Adipocyte (in vitro differentiated cells): Measurements from ENCODE around the gene SLC30A2.

Experiments used
- DNase-seq: peaks from one replicate; pipeline ENCODE4 v3.0.0-alpha.2; 2015; ENCODE audit warnings: low read depth
- H3K27me3 ChIP-seq: replicated peaks from 2 replicates; pipeline ENCODE4 v1.7.0; 2013; ENCODE audit warnings: mild to moderate bottlenecking, low read length, moderate library complexity; ENCODE audit not compliant: control insufficient read depth, insufficient read depth
- H3K36me3 ChIP-seq: 2 replicates; pipeline ENCODE4 v1.7.0; 2013; ENCODE audit warnings: low read length, mild to moderate bottlenecking, moderate library complexity; ENCODE audit not compliant: control insufficient read depth, insufficient read depth, severe bottlenecking
- H3K4me1 ChIP-seq: 2 replicates; pipeline ENCODE4 v1.7.0; 2013; ENCODE audit warnings: mild to moderate bottlenecking, low read length, moderate library complexity; ENCODE audit not compliant: control insufficient read depth, insufficient read depth
- H3K4me3 ChIP-seq: 2 replicates; pipeline ENCODE4 v1.7.0; 2013; ENCODE audit warnings: mild to moderate bottlenecking, low read length, moderate library complexity
- H3K9ac ChIP-seq: 2 replicates; pipeline ENCODE4 v1.7.0; 2013; ENCODE audit warnings: mild to moderate bottlenecking, low read length, moderate library complexity
- H3K9me3 ChIP-seq: 2 replicates; pipeline ENCODE4 v1.7.0; 2013; ENCODE audit warnings: mild to moderate bottlenecking, low read length, moderate library complexity; ENCODE audit not compliant: control insufficient read depth

SLC30A2 gene

GRCh38 chr1:26049531-26050247 lies 3.8 kb upstream of the SLC30A2 start:
- H3K9ac ChIP-seq: no peak overlapping the region
- H3K4me3 ChIP-seq: no peak overlapping the region
- no peaks in the 10 kb centered on the region for H3K9me3 ChIP-seq
- H3K36me3 ChIP-seq: no peaks in the 10 kb centered on the region
- no peaks in the 10 kb centered on the region for H3K4me1 ChIP-seq
- no peak for DNase-seq
- peaks cover 72% of the 10 kb centered on the region for H3K27me3 ChIP-seq

- no peaks in the 10 kb centered on the region for H3K9me3 ChIP-seq
- no peak overlapping the region for H3K4me3 ChIP-seq
- no peak for DNase-seq
- no peak overlapping the region for H3K9ac ChIP-seq
- H3K27me3 ChIP-seq: peaks cover 78% of the 10 kb centered on the region
- no peaks in the 10 kb centered on the region for H3K36me3 ChIP-seq
- H3K4me1 ChIP-seq: no peaks in the 10 kb centered on the region
These were observed 1.5 kb upstream of the SLC30A2 start for GRCh38 chr1:26047278-26047874.

GRCh38 chr1:26046246-26047095 lies 553 bp upstream of the SLC30A2 start:
- peaks cover 87% of the 10 kb centered on the region for H3K27me3 ChIP-seq
- H3K4me1 ChIP-seq: no peaks in the 10 kb centered on the region
- DNase-seq: no peak
- no peaks in the 10 kb centered on the region for H3K9me3 ChIP-seq
- H3K4me3 ChIP-seq: no peak overlapping the region
- no peak overlapping the region for H3K9ac ChIP-seq
- H3K36me3 ChIP-seq: no peaks in the 10 kb centered on the region

- no peak overlapping the region for H3K9ac ChIP-seq
- peaks cover 88% of the 10 kb centered on the region for H3K27me3 ChIP-seq
- no peaks in the 10 kb centered on the region for H3K9me3 ChIP-seq
- H3K4me3 ChIP-seq: no peak overlapping the region
- DNase-seq: no peak
- H3K36me3 ChIP-seq: no peaks in the 10 kb centered on the region
- no peaks in the 10 kb centered on the region for H3K4me1 ChIP-seq
These were observed 772 bp downstream of the SLC30A2 start for GRCh38 chr1:26044971-26045721.

- Histone ChIP-seq H3K27me3 (peaks cover 87% of the 10 kb centered on the region), H3K4me1 (no peaks in the 10 kb centered on the region), H3K36me3 (no peaks in the 10 kb centered on the region), H3K9ac (no peak overlapping the region), H3K9me3 (no peaks in the 10 kb centered on the region), H3K4me3 (no peak overlapping the region)
- DNase-seq: no peak
These were observed 1.5 kb downstream of the SLC30A2 start for GRCh38 chr1:26044414-26044813.

- H3K9ac ChIP-seq: no peak overlapping the region
- no peaks in the 10 kb centered on the region for H3K36me3 ChIP-seq
- DNase-seq: no peak
- peaks cover 81% of the 10 kb centered on the region for H3K27me3 ChIP-seq
- no peak overlapping the region for H3K4me3 ChIP-seq
- no peaks in the 10 kb centered on the region for H3K9me3 ChIP-seq
- no peaks in the 10 kb centered on the region for H3K4me1 ChIP-seq
These were observed 2.2 kb downstream of the SLC30A2 start for GRCh38 chr1:26043765-26044164.

GRCh38 chr1:26041978-26042377 lies 3.9 kb downstream of the SLC30A2 start:
- Histone ChIP-seq H3K27me3 (peaks cover 73% of the 10 kb centered on the region), H3K9me3 (no peaks in the 10 kb centered on the region), H3K36me3 (no peaks in the 10 kb centered on the region)

GRCh38 chr1:26041401-26041800 lies 4.5 kb downstream of the SLC30A2 start:
- no peaks in the 10 kb centered on the region for H3K9me3 ChIP-seq
- H3K4me1 ChIP-seq: peaks cover 2% of the 10 kb centered on the region
- no peak for DNase-seq
- no peak overlapping the region for H3K9ac ChIP-seq
- no peaks in the 10 kb centered on the region for H3K36me3 ChIP-seq
- no peak overlapping the region for H3K4me3 ChIP-seq
- peaks cover 68% of the 10 kb centered on the region for H3K27me3 ChIP-seq

More at GRCh38 chr1:26041978-26042377, 3.9 kb downstream of the SLC30A2 start:
- Histone ChIP-seq H3K4me1 (no peaks in the 10 kb centered on the region), H3K4me3 (no peak overlapping the region), H3K9ac (no peak overlapping the region)
- DNase-seq: no peak

- peaks cover 6% of the 10 kb centered on the region for H3K4me1 ChIP-seq
- no peak for DNase-seq
- no peaks in the 10 kb centered on the region for H3K36me3 ChIP-seq
- peaks cover 54% of the 10 kb centered on the region for H3K27me3 ChIP-seq
- H3K4me3 ChIP-seq: no peak overlapping the region
- H3K9ac ChIP-seq: no peak overlapping the region
- no peaks in the 10 kb centered on the region for H3K9me3 ChIP-seq
These were observed 7.0 kb downstream of the SLC30A2 start for GRCh38 chr1:26038904-26039303.

GRCh38 chr1:26038477-26038876 lies 7.4 kb downstream of the SLC30A2 start:
- no peaks in the 10 kb centered on the region for H3K36me3 ChIP-seq
- no peak for DNase-seq
- no peak overlapping the region for H3K4me3 ChIP-seq
- H3K9me3 ChIP-seq: no peaks in the 10 kb centered on the region
- H3K9ac ChIP-seq: no peak overlapping the region
- H3K4me1 ChIP-seq: peaks cover 6% of the 10 kb centered on the region
- peaks cover 50% of the 10 kb centered on the region for H3K27me3 ChIP-seq

GRCh38 chr1:26037904-26038303 lies 8.0 kb downstream of the SLC30A2 start:
- H3K4me3 ChIP-seq: no peak overlapping the region
- H3K4me1 ChIP-seq: peaks cover 6% of the 10 kb centered on the region
- H3K9ac ChIP-seq: no peak overlapping the region
- no peaks in the 10 kb centered on the region for H3K36me3 ChIP-seq
- no peak for DNase-seq
- H3K27me3 ChIP-seq: peaks cover 44% of the 10 kb centered on the region
- H3K9me3 ChIP-seq: no peaks in the 10 kb centered on the region
